ENCODE results near the gene N4BP2. TPM values are rescaled to one million over a fixed set of nuclear protein-coding genes. Genes with fewer than 3 reads are reported as not detected.
A peak's percentile ranks its signal among the peaks of the same experiment; 100 is the strongest.
"Not testable (repeated sequence)": the region's sequence is repeated elsewhere in the genome, so short reads cannot be mapped to it uniquely, and the experiment has no call there.

The N4BP2 gene
- 10 to 100 TPM; 20.1 to 27.8 (median 22.7) TPM for polyA plus RNA-seq (ENCODE audit: insufficient read length in 4 of 4)

DNA sequence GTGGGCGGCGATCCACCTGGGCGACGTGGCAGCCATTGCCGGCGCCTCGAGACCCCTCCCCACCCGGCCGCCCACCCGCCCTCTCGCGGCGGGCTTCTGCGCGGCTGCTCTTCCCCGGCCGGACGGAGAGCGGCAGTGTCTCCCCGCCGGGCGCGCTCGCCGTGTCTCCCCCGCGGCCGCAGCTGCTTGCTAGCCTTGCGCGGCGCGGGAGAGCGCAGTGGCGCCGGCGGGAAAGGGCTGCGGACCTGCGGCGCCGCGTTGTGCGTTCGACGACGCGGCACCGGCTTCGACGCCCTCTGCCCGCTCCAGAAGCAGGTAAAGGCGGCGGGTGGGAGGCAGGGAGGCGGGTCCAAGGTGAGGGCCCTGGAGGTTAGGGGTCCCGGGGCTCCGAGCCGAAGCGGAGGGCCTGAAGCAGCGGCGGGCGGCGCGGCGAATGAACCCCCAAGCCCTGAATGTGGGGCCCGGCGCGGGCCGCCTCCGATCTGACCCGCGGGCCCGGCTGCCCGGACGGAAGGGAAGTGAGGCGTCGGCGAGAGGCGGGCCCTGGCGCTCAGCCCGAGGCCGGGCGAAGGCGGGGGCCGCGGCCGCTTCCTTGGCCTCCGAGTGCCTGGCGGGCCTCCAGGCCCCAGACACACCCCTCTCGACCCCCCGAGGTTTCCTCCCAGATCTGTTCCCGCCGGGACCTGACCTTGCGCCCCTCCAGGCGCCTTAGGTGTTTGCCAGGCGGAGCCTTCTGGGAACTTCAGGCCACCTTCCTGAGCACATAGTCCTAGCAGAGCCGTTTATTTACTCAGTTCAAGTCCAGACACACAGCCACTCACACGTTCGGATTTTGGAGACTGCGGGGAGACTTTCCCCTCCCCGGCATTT is at the start of gene N4BP2:
Gene N4BP2 (plus strand): TSS at position 135 of the 870 bp plus-strand sequence. CDS start 40,491 bp downstream, outside the sequence.
- DNase-seq (ENCODE audit: low read depth in 4 of 4, low spot score in 2 of 4) = peak; percentile 70 to 85 (median 75)

DNA sequence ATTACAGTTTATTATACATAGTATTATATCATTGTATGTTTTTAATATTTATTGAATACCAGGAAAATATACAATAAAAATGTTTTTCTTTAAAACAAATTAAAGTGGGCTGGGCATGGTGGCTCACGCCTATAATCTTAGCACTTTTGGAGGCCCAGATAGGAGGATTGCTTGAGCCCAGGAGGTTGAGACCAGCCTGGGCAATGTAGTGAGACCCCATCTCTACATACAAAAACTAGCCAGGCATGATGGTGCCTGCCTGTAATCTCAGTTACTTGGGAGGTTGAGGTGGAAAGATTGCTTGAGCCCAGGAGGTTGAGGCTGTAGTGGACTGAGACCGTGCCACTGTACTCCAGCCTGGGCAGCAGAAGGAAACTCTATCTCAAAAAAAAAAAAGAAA is 40.6 kb upstream of the N4BP2 start:
- DNase-seq (ENCODE audit: low read depth in 4 of 4, low spot score in 2 of 4) = no peak

DNA sequence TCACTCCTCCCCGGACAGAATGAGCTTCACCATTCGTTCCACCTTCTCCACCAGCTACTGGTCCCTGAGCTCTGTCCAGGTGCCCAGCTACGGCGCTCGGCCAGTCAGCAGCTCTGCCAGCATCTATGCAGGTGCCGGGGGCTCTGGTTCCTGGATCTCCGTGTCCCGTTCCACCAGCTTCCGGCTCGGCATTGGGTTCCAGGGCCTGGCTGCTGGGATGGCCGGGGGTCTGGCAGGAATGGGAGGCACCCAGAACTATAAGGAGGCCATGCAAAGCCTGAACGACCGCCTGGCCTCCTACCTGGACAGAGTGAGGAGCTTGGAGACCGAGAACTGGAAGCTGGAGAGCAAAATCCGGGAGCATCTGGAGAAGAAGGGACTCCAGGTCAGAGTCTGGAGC is 36.4 kb upstream of the N4BP2 start:
- no peak for DNase-seq (ENCODE audit: low read depth in 4 of 4, low spot score in 2 of 4)

DNA sequence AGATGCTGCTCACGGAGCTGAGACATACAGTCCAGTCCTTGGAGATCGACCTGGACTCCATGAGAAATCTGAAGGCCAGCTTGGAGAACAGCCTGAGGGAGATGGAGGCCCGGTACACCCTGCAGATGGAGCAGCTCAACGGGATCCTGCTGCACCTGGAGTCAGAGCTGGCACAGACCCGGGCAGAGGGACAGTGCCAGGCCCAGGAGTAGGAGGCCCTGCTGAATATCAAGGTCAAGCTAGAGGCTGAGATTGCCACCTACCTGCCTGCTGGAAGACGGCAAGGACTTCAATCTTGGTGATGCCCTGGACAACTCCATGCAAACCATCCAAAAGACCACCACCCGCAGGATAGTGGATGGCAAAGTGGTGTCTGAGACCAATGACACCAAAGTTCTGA is 35.5 kb upstream of the N4BP2 start:
- DNase-seq (ENCODE audit: low read depth in 4 of 4, low spot score in 2 of 4) = not testable (repeated sequence)

DNA sequence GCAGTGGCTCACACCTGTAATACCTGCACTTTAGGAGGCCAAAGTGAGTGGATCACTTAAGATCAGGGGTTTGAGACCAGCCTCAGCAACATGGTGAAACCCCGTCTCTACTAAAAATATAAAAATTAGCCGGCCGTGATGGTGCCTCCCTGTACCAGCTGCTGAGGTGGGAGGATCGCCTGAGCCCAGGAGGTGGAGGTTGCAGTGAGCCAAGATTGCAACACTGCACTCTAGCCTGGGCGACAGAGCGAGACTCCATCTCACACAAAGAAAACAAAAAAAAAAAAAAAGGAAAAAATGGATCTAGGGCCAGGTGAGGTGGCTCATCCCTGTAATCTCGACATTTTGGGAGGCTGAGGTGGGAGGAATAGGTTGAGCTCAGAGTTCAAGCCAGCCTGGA is 32.6 kb upstream of the N4BP2 start:
- not testable (repeated sequence) for DNase-seq (ENCODE audit: low read depth in 4 of 4, low spot score in 2 of 4)

DNA sequence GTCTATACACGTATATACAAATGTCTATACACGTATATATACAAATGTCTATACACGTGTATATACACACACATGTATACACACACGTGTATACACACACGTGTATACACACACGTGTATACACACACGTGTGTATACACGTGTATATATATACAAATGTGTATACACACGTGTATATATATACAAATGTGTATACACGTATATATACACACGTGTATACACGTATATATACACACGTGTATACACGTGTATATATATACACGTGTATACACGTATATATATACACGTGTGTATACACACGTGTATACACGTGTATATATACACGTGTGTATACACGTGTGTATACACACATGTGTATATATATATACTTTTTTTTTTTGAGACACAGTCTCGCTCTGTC is 23.9 kb upstream of the N4BP2 start:
- DNase-seq (ENCODE audit: low read depth in 4 of 4, low spot score in 2 of 4) = no peak

DNA sequence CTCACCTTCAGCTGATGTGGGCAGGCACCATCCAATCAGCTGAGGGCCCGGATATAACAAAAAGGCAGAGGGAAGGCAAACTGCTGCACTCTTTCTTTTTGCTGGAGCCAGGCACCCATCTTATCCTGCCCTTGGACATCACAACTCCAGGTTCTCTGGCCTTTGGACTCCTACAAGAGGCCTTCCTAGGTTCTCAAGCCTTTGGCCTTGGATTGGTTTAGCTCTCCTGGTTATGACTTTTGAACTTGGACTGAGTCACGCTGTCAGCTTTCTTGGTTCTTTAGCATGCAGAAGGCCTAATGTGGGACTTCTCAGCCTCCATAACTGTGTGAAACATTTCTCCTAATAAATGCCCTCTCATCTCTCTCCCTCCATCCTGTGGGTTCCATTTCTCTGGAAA is 23.0 kb upstream of the N4BP2 start:
- no peak for DNase-seq (ENCODE audit: low read depth in 4 of 4, low spot score in 2 of 4)

DNA sequence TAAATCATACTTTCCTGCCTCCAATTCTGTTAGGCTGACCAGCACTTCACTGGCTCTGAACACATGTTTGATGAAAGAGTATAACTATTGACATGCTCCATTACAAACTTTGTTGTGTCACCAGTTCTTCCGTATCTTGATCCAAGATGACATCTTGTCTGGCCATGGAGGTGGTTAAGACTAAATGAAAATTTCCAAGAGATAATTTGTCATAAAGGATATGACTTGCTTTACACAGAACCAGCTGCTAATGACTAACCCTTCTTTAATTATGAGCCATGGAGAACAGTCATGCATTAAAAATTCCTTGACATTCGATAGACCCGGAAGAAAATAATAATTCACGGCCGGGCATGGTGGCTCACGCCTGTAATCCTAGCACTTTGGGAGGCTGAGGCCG is 17.7 kb upstream of the N4BP2 start:
- no peak for DNase-seq (ENCODE audit: low read depth in 4 of 4, low spot score in 2 of 4)

DNA sequence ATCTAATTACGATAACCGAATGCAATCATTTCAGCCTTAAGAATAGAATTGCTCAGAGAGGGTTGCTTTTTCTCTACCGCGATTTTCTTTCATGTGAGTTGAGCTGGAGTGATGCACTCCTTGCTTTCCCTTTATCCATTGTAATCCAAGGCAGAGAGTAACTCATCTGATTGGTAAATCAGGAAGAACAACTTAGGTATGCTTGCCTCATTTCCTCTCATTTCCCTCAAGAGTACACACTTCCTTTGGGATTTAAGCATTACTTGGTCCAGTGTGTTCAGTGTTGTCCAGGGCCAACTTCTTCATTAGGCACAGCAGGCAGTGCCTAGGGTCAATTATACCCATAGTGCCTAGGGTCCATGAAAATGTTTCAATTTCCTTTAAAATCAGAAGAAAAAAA is 15.7 kb upstream of the N4BP2 start:
- DNase-seq (ENCODE audit: low read depth in 4 of 4, low spot score in 2 of 4) = no peak

DNA sequence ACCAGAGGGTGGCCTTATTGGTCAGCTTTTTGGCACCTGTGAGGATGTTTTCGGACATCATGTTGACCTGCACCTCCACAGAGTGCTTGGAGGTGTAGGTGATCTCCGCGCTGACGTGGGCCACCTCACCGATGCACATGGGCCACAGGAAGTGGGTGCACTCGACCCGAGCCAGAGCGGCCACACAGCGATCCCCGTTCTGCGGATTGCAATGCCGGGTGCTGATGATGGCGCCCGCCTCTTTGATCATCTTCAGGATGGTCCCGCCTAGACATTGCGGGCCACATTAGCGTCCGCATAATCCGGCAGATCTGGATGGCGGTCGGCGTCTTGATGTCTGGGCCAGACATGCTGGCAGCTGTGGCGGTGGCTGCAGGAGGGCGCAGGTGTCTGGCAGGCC is 12.9 kb upstream of the N4BP2 start:
- DNase-seq (ENCODE audit: low read depth in 4 of 4, low spot score in 2 of 4) = no peak

DNA sequence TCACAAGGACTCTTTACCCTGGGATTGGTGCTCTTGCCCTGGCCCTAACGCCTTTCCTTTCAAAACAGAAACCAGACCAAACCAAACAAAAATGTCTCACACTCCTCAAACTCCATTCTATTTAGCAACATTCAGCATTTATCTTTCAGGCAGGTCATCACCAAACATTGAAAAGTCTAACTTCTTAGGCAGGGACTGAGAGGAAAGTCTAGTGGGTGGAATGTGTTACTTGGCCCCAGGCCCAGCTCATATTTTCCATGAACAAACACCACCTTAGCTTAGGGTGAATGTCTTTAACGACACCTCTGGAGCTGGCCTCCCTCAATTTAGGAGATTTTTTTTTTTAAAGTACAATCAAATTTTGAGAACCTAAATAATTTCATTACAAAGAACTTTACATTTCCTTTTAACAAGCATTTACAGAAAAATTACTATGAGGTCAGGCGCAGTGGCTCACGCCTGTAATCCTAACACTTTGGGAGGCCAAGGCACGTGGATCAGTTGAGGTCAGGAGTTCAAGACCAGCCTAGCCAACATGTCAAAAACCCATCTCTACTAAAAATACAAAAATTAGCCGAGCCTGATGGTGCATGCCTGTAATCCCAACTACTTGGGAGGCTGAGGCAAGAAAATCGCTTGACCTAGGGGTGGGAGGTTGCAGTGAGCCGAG is 10.2 kb upstream of the N4BP2 start:
- peak in 1 of 4 donors; percentile 10 for DNase-seq (ENCODE audit: low read depth in 4 of 4, low spot score in 2 of 4)

DNA sequence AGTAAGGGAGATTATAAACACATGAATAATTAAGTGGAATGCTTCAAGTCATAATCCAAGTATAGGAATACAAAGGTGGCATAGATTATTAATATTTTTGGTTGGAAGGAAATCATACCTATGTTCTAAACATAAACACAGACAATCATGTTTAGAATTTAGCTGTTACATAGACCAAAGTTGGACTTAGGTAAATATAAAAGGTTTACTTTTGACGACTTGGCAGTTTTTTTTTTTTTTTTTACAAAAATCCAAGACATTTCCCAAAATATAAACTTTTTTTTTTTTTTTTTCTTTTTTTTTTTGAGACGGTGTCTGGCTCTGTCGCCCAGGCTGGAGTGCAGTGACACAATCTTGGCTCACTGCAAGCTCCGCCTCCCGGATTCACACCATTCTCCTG is 3.5 kb upstream of the N4BP2 start:
- DNase-seq (ENCODE audit: low read depth in 4 of 4, low spot score in 2 of 4) = no peak

DNA sequence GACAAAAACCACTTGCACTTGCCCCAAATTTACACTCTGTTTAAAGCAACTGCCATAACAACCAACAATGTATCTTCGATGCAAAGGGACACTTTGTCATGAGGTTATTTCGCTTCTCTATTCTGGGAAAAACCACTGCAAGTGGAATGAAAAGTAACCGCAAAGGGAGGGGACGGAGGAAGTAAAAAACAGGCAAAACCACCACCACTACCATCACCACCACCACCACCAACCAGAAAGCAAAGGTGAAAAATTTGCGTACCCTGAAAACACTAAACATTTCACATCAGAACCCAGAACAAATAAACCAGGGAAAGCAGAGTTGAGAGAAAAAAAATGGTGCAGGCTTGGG is 1.2 kb upstream of the N4BP2 start:
- peak in 1 of 4 donors; percentile 51 for DNase-seq (ENCODE audit: low read depth in 4 of 4, low spot score in 2 of 4)

DNA sequence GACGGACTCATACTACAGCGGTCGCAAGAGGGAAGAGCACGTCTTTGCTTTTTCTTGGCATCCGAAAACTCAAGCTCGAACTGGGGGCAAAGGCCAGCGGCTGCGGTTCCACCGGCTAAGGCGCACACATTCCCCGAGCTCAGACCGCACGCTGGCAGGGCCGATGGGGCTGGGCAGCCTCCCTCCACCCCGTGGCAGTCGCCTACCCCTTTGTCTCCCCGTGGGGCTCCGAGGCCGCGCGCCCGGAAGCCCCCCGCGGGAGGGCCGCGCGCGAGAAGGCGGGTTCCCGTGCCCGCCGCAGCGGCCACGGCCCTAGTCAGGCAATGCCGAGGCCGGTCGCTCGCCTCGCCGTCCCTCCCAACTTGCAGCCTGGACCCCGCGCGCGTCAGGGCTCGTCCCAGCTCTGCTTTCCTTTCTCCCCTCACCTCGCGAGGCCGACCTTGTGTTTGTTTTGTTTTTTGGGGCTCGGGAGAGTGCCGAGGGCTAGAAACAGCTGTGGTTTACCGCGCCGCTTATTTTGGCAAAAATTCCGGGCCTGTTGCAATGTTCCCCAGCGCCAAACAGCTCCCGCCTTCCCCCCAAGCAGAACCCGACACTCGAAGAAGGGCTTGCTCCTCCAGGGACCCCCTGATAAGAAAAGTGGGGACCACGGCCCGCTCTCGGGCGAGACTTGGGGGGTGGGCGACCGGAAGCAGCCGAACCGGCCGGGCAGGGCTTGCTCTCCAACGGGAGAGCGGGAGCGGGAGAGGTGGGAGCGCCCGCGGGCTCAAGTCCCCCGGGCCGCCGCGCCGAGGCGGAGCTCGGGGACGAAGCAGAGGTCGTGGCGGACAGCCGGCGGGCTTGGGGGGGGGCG is 561 bp upstream of the N4BP2 start:
- DNase-seq (ENCODE audit: low read depth in 4 of 4, low spot score in 2 of 4) = peak in 3 of 4 donors; percentile 57 to 74 (median 71)

DNA sequence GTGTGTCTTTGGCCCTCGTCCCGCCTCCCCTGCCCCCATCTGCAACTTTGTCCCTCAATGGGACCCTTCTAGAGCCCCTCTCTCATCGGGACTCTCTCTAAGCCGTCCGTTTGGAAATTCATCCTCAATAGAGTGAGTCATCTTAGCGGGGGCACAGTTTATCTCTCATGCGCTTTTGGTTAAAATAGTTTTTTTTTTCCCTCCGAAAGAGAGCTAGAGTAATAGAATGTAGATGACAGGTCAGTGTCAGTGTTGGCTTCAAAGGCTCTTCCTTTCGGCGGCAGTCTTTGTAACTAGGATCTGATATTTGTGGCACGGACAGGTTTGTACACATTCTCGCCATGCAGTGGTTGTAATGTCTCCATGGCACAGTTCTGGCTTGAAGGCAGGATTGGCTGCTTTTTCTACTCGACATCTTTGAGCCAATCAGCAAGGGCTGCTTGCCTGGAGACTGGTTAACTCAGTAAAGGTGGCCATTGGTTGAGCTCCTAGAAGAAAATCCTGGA is 989 bp downstream of the N4BP2 start:
- peak; percentile 81 to 93 (median 87) for DNase-seq (ENCODE audit: low read depth in 4 of 4, low spot score in 2 of 4)

DNA sequence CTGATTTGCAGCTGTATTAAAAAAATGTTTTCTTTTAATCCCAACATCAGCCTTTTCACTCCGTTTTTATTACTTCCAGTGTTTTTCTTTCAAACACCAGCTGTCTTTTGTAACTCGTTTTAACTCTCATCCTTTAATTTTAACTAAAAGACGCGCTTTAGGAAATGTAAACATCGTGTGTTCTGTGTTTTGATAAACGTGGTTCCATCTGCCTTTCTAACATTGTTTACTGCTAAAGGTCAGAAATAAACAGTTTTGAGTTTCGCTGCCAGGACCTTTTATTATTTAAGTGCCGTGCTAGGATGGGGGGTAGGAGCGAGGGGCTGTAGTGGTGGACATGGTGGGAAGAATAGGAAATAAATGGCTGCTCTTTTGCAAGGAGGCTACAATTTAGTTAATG is 1.5 kb downstream of the N4BP2 start:
- DNase-seq (ENCODE audit: low read depth in 4 of 4, low spot score in 2 of 4) = no peak

DNA sequence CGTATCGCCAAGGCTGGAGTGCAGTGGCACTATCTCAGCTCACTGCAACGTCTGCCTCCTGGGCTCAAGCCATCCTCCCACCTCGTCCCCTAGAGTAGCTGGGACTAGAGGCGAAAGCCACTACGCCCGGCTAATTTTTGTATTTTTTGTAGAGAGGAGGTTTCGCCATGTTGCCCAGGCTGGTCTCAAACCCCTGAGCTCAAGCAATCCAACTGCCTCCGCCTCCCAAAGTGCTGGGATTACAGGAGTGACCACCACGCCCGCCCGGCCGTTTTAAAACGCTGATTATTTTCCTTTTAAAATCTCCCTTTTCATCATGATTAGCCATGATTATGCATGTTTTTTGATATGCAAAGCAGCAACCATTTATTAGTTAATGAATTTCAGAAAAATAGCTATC is 2.2 kb downstream of the N4BP2 start:
- no peak for DNase-seq (ENCODE audit: low read depth in 4 of 4, low spot score in 2 of 4)

DNA sequence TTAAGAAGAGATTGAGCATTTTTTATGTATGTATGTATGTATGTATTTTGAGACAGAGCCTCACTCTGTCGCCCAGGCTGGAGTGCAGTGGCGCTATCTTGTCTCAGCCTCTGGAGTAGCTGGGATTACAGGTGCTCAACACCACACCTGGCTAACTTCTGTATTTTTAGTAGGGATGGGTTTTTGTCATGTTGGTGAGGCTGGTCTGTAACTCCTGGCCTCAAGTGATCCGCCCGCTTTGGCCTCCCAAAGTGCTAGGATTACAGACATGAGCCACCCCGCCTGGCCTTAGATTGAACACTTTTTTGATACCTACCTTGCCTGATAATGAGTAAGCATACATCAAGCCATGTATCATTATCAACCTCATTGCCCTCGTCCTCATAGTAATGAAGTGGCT is 2.7 kb downstream of the N4BP2 start:
- DNase-seq (ENCODE audit: low read depth in 4 of 4, low spot score in 2 of 4) = no peak

DNA sequence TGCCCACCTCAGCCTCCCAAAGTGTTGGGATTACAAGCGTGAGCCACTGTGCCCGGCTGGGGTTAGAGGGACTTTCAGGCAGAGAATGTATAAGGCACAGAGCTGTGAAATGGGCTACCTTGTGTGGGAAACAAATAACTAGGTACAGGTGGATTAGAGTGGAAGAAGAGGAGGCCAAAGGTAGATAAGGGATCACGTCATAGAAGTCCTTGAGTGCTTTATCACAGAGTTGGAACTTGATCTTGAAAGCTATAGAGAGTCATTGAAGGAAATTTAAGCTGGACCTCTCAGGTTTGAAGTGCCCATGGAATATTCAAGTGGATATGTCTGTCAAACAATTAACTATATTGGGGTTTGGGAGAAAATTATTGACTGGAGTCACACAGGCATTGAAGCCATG is 8.4 kb downstream of the N4BP2 start:
- no peak for DNase-seq (ENCODE audit: low read depth in 4 of 4, low spot score in 2 of 4)

DNA sequence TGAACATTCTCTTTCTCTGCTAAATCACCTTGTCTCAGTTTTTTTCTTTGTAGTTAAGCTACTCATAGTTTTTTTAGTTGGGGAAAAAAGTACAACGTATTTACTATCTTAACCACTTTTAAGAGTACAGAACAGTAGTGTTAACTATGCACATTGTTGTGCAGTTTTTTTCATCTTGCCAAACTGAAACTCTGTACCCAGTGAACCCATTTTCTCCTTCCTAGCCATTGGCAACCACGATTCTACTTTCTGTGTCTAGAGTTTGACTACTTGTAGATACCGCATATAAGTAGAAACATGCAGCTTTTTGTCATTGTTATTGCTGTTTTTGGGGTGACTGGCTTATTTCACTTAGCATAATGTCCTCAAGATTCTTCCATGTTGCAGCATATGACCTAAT is 10.0 kb downstream of the N4BP2 start:
- DNase-seq (ENCODE audit: low read depth in 4 of 4, low spot score in 2 of 4) = no peak

DNA sequence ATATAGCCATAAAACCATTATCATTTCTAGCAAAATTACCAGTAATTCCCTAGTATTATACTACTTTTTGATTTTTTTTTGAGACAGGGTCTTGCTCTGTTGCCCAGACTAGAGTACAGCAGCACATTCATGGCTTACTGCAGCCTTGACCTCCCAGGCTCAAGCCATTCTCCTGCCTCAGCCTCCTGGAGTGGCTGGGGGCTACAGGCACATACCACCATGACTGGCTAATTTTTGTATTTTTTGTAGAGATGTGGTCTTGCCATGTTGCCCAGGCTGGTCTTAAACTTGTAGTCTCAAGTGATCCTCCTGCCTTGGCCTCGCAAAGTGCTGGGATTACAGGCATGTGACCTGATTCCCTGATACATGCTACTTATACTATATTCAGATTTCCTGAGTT is 13.7 kb downstream of the N4BP2 start:
- DNase-seq (ENCODE audit: low read depth in 4 of 4, low spot score in 2 of 4) = no peak
